H1 (cell line): ENCODE results near the gene WNK2.

Source experiments
- CHD1 ChIP-seq: IDR thresholded peaks from 2 replicates; pipeline ENCODE4 v1.6.1; 2012; ENCODE audit warnings: low read depth, low read length, improper control_type of control experiment
- EGR1 ChIP-seq: IDR thresholded peaks from 2 replicates; pipeline ENCODE4 v1.6.1; 2011; ENCODE audit warnings: low read depth, low read length, borderline replicate concordance
- JUN ChIP-seq: IDR thresholded peaks from 2 replicates; pipeline ENCODE4 v1.6.1; 2011; ENCODE audit warnings: low read depth, mild to moderate bottlenecking, improper control_type of control experiment, low read length
- POLR2A ChIP-seq, 2 experiments: IDR thresholded peaks; 1 replicate in 1 of 2; 2 replicates in 1 of 2; pipeline ENCODE4 v1.6.1; 2011; ENCODE audit warnings: low read depth in 2 of 2, low read length in 2 of 2, mild to moderate bottlenecking in 2 of 2; ENCODE audit errors: control extremely low read depth in 1 of 2
- RAD21 ChIP-seq, 2 experiments: IDR thresholded peaks in 1 of 2; conservative IDR thresholded peaks in 1 of 2; 2 replicates each; pipeline ENCODE4 v1.6.1; 2011; ENCODE audit warnings: low read depth in 2 of 2, low read length in 2 of 2, improper control_type of control experiment in 1 of 2, inconsistent platforms in 1 of 2, mild to moderate bottlenecking in 1 of 2, moderate library complexity in 1 of 2
- SIN3A ChIP-seq, 2 experiments: IDR thresholded peaks in 1 of 2; conservative IDR thresholded peaks in 1 of 2; 2 replicates each; pipeline ENCODE4 v1.6.1; 2011 to 2012; ENCODE audit warnings: low read length in 2 of 2, improper control_type of control experiment in 1 of 2, low read depth in 1 of 2, mild to moderate bottlenecking in 1 of 2
- TAF1 ChIP-seq: IDR thresholded peaks from 2 replicates; pipeline ENCODE4 v1.6.1; 2011; ENCODE audit warnings: mild to moderate bottlenecking, low read depth, low read length
- YY1 ChIP-seq: IDR thresholded peaks from 2 replicates; pipeline ENCODE4 v1.6.1; 2011; ENCODE audit warnings: low read depth, mild to moderate bottlenecking, low read length
- TF ChIP-seq, protein P1 (sequence below), 3 experiments: IDR thresholded peaks; 1 replicate in 2 of 3; 2 replicates in 1 of 3; pipeline versions ENCODE4 v1.5.1 to v1.6.1; 2011; ENCODE audit warnings: low read length in 3 of 3, mild to moderate bottlenecking in 3 of 3, inconsistent platforms in 2 of 3, low read depth in 1 of 3, moderate library complexity in 1 of 3; ENCODE audit not compliant: insufficient read depth in 1 of 3; ENCODE audit errors: control extremely low read depth in 1 of 3
- TF ChIP-seq, protein P2 (sequence below): IDR thresholded peaks from 2 replicates; pipeline ENCODE4 v1.6.1; 2012; ENCODE audit warnings: low read length, inconsistent platforms
- TF ChIP-seq, protein P3 (sequence below): IDR thresholded peaks from 2 replicates; pipeline ENCODE4 v1.6.1; 2011; ENCODE audit warnings: low read length, improper control_type of control experiment

DNA sequence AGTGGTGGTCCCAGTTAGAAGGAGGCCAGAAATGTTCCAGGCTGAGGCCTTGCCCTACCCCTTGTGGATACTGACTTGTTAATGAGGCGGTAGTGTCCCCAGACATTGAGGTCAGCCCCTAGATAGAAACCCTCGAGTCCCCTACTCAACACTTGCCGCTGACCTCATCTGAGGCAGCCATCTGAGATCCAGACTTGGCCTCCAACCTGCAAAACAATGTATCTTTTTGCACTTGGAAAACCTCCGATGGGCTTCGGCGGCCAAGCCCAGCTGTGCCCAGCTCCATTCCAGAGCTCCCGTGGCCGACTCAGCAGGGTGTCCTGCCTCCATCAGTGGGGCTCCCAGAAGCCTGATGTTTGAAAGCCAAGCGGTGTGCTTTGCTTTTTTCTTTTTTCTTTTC is 122.1 kb downstream of the WNK2 start:
- TF ChIP-seq JUN (no peak), EGR1 (no peak), RAD21 (IDR thresholded peaks at IDR 0.05 in 1 of 2, conservative IDR thresholded peaks at IDR 0.05 in 1 of 2; ENCODE audit: low read depth in 2 of 2, low read length in 2 of 2) (no peak), CHD1 (no peak), YY1 (no peak), SIN3A (conservative IDR thresholded peaks at IDR 0.05 in 1 of 2, IDR thresholded peaks at IDR 0.05 in 1 of 2; ENCODE audit: low read depth in 1 of 2, low read length in 2 of 2) (no peak), POLR2A (IDR thresholded peaks at IDR 0.05; ENCODE audit: control extremely low read depth in 1 of 2, low read depth in 2 of 2, low read length in 2 of 2) (no peak), TAF1 (no peak)
- TF ChIP-seq, protein P1, sequence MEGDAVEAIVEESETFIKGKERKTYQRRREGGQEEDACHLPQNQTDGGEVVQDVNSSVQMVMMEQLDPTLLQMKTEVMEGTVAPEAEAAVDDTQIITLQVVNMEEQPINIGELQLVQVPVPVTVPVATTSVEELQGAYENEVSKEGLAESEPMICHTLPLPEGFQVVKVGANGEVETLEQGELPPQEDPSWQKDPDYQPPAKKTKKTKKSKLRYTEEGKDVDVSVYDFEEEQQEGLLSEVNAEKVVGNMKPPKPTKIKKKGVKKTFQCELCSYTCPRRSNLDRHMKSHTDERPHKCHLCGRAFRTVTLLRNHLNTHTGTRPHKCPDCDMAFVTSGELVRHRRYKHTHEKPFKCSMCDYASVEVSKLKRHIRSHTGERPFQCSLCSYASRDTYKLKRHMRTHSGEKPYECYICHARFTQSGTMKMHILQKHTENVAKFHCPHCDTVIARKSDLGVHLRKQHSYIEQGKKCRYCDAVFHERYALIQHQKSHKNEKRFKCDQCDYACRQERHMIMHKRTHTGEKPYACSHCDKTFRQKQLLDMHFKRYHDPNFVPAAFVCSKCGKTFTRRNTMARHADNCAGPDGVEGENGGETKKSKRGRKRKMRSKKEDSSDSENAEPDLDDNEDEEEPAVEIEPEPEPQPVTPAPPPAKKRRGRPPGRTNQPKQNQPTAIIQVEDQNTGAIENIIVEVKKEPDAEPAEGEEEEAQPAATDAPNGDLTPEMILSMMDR (IDR thresholded peaks at IDR 0.05; ENCODE audit: control extremely low read depth in 1 of 3, insufficient read depth in 1 of 3, low read depth in 1 of 3, low read length in 3 of 3) = no peak
- TF ChIP-seq, protein P2, sequence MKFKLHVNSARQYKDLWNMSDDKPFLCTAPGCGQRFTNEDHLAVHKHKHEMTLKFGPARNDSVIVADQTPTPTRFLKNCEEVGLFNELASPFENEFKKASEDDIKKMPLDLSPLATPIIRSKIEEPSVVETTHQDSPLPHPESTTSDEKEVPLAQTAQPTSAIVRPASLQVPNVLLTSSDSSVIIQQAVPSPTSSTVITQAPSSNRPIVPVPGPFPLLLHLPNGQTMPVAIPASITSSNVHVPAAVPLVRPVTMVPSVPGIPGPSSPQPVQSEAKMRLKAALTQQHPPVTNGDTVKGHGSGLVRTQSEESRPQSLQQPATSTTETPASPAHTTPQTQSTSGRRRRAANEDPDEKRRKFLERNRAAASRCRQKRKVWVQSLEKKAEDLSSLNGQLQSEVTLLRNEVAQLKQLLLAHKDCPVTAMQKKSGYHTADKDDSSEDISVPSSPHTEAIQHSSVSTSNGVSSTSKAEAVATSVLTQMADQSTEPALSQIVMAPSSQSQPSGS = no peak
- TF ChIP-seq, protein P3, sequence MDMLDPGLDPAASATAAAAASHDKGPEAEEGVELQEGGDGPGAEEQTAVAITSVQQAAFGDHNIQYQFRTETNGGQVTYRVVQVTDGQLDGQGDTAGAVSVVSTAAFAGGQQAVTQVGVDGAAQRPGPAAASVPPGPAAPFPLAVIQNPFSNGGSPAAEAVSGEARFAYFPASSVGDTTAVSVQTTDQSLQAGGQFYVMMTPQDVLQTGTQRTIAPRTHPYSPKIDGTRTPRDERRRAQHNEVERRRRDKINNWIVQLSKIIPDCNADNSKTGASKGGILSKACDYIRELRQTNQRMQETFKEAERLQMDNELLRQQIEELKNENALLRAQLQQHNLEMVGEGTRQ = no peak
